Measurements from ENCODE around the gene GNB1L.

GNB1L gene

DNA sequence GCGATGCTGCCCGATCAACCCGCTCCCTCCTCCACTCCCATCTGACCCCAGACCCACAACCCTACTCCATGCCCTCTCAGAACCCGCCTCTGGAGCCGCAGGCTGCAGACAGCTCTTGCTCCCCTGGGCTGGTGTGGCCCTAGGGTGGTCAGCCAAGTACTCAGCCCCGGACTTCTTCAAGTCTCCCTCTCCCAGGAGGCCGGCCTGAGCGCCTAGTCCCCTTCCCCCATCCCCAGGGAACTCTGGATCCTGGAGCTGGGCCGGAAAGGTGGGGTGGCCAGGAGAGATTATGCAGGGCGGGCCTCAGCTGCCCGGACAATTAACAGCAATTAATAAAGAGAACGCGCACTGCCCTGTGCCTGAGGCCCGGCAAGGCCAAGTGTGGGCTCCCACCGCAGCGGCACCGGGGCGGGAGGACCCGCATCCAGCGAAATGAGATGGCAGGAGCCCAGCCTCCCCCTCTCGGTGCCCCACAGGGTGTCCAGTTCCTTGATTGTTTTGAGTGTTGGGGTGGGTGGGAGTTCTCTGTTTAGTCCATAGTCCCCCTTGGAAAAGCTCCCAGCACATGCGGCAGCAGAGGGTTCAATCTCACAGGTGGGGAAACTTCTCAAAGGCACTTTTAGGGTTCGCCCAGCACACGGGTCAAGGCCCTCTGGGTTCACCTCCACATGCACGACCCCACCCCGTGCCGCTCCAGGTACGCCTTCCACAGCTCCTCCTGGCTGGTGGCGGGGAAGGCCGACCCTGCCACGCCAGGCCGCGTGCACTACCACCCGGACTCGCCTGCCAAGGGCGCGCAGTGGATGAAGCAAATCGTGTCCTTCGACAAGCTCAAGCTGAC is 91.0 kb downstream of the GNB1L start:
- no peak for DNase-seq (ENCODE audit: low read depth in 2 of 2, low spot score in 1 of 2)

DNA sequence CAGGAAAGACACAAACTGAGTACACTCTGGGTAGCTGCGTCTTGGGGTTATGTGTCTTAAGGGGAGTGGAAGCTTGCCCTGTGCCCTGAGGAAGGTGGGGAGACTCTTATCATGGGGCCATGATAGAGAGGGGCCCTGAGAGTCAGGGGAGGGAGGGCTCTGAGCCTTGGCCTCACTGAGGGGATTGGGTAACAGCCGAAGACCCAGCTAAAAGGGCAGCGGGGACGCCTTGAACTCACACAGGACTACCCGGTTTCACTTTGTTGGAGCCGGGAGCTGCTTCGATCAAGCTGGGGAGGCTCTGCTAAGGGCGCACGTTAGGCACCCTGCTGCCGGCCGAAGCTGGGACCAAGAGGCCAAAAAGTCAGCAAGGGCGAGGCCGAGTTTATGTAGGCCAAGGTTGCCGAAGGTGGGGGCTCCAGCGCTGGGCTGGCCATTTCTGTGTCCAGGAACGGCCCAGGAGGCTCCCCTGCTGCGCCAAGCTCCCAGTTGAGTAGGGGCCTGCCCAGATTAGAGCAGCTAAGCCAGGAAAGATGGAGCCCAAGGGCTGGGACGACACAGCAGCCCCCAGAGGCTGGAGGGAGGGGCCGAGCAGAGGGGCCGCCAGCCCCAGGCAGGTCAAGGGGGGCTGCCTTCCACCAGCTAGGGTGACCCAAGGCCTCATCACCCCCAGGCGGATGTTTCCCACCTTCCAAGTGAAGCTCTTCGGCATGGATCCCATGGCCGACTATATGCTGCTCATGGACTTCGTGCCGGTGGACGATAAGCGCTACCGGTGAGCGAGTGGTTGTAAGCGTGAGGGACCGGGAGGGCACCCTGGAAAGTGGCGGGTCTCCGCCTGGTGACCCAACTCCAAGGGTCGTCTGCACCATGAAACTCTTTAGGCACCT is 91.9 kb downstream of the GNB1L start:
- DNase-seq (ENCODE audit: low read depth in 2 of 2, low spot score in 1 of 2) = no peak

GRCh38 chr22:19761725-19762567 is 92.7 kb downstream of the GNB1L start:
- no peak for DNase-seq (ENCODE audit: low read depth in 2 of 2, low spot score in 1 of 2)

DNA sequence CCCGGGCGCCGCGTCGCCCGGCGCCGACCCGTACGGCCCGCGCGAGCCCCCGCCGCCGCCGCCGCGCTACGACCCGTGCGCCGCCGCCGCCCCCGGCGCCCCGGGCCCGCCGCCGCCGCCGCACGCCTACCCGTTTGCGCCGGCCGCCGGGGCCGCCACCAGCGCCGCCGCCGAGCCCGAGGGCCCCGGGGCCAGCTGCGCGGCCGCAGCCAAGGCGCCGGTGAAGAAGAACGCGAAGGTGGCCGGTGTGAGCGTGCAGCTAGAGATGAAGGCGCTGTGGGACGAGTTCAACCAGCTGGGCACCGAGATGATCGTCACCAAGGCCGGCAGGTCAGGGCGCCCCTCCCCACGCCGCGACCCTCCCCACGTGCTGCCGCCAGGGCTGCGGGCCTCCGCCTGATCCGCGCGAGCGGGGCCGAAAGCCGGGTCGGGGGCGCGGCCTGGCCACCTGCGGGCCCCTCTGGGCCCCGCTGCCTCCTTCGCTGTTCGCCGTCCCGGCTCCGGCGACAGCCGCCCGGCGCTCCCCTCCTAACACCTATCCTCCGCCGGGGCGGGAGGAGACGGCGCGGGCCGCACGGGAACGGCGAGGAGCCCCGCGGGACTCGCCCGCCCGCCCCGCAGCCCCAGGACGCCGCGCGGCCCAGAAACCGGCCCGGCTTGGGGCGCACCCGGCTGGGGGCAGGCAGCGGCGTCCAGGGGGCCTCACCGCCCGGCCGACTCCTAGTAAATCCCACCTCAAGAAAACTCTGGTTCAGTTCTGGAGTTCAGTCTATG is 93.5 kb downstream of the GNB1L start:
- DNase-seq (ENCODE audit: low read depth in 2 of 2, low spot score in 1 of 2) = no peak

DNA sequence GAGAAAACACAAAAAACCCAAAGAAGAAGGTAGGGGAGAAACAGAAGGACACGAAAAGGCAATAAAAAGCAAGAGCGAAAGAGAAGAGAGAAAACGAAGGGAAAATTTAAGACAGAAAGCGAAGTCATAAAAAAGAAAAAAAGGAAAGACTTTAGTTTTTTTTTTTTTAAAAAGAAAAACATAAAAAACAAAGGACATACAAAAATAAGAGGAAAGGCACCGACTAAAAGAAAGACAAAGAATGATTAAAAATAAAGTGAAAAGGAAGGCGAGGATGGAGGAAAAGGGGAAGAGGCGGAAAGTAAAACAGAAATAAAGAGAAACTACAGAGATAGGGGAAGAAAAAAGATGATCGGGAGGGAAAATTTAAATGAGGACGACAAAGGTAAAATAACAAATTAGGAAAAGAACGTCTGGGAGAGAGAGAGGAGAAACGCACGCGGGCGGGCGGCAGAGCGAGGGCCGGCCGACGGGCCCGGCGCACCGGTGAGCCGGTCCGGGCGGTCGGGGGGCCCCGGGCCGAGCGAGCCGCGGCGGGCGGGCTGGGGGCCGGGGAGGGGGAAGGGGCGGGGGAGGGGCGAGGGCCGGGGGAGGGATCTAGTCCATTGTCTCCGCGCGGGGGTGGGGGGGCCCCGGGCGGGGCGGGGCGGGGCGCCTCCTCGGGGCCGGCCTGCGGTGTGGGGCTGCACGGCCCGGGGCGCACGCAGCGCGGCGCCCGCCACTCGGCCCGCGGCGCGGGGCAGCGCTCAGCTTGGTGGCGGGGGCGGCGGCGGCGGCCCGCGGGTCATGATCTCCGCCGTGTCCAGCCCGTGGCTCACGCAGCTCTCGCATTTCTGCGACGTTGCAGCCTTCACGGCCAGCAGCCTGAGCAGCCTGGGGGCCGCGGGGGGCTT is 94.4 kb downstream of the GNB1L start, which contains the start of gene TBX1:
Gene TBX1 (plus strand): TSS at position 721 of the 893 bp plus-strand sequence. CDS start 66 bp downstream, at position 787.
- DNase-seq (ENCODE audit: low read depth in 2 of 2, low spot score in 1 of 2) = no peak

GRCh38 chr22:19759427-19760057 is 95.1 kb downstream of the GNB1L start:
- no peak for DNase-seq (ENCODE audit: low read depth in 2 of 2, low spot score in 1 of 2)

DNA sequence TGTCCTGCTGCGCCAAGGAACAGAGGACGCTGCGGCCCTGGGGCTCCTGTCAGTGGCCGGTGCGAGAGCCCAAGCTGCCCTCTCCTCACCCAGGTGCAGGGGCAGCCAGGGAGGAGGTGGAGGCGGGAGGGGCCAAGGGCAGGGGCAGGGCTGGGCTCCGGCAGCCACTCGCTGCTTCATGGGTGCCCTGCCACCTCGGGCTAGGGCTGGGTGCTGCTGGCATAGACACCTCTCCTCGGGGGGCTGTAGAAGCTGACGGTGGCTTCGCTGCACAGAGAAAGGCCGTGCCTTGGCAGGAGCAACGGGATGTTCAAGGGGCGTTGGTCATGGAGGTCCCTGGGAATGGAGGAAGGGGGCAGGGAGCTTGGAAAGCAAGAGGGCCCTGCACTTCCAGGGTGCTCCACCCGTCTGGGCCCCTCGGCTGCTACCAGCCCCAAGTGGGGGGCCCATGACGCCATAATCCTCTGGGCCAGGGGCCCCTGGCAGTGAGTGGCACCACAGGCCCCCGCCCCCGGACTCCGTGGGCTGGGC is 95.7 kb downstream of the GNB1L start:
- DNase-seq (ENCODE audit: low read depth in 2 of 2, low spot score in 1 of 2) = no peak

DNA sequence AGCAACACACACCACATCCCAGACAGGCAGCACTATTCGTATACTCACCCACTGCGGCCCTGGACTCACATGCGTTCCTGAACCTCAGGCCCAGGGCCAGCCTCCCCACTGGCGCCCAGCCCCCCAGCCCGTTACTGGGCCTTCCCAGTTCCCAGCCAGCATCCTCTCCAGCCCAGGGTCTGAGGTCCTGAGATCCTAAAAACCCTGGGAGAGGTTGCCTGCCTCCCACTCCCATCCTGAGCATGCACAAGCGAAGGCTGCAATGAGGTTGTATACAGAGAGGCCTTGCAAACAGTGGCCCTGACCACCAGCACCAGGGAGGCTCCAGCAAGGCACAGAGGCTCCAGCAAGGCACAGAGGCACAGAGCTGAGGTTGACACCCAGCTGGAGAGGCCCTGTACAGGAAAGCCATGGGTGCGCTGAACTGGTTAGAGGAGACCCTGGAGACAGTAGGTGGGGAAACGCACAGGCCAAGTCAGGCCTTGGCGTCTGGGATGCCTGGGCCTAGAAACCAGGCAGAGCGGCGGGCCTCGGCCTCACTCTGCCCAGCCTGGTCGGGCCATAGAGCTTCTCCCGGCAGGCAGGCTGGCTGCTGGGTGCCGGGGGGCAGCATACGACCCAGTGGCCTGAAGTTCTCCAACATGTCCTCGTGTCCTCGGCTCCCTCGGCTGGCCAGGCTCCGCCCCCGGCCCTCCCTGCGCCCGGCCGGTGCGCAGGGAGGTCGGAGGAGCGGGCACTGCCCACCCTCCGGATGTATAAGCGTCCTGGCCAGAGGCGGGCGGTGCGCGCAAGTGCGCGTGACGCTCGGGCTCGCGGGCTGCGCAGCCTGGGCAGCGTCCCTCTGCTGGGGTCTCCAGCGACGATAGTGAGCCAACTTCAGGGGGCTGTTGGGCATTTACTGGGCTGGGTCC is 96.4 kb downstream of the GNB1L start:
- DNase-seq (ENCODE audit: low read depth in 2 of 2, low spot score in 1 of 2) = no peak

- DNase-seq (ENCODE audit: low read depth in 2 of 2, low spot score in 1 of 2) = no peak
Measured at GRCh38 chr22:19757140-19757984, 97.3 kb downstream of the GNB1L start.

GRCh38 chr22:19756288-19757128 is 98.2 kb downstream of the GNB1L start:
- peak; percentile 23 to 35 for DNase-seq (ENCODE audit: low read depth in 2 of 2, low spot score in 1 of 2)

GRCh38 chr22:19755722-19756287 is 98.9 kb downstream of the GNB1L start:
- no peak for DNase-seq (ENCODE audit: low read depth in 2 of 2, low spot score in 1 of 2)

DNA sequence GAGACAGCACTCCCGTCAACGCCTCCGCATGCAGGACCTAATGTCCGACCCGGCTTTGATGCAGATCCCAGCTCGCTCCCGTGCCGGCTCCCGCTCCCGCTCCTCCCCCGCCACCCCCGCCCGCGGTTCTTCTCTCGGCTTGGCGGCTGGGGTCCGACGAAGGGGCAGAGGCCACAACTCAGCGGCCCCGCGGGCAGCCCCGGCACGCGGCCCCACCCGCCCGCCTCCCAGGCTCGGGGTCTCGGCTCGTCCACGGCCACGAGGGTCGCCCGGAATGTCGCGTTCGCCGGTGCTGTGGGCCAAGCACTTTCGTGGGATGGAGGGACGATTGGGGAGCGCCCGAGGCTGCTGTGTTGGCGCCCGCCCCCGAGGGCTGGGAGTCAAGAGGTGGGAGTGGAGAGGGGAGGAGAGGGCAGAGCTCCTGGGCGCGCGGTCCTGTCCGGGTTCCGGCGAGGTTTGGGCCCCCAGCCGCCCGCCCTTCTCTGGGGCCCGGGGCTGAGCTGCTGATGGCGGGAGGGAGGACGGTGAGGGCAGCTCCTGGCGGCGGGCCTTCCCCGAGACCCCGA is 99.4 kb downstream of the GNB1L start:
- no peak for DNase-seq (ENCODE audit: low read depth in 2 of 2, low spot score in 1 of 2)

DNA sequence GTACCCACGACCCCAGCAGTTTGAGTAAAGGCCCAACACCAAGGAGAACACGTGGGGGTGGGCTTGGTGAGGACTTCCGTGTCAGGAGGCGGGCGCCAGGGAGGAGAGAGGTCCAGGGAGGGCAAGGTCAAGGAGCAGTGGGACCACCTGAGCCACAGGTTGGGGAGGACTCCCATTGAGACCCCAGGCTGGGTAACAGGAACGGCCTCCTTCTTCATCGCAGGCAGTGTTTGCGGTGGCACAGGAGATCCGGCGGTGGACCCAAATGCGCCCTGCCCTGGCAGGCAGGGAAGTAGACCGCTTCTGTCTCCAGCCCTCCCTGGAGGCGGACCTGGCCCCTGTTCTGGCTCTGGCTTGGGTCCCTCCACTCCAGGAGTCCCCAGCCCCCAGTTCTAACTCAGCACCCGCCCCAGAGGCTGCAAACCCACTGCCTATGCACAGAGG is 100.0 kb downstream of the GNB1L start:
- no peak for DNase-seq (ENCODE audit: low read depth in 2 of 2, low spot score in 1 of 2)

- DNase-seq (ENCODE audit: low read depth in 2 of 2, low spot score in 1 of 2) = no peak
Measured at GRCh38 chr22:19753996-19754700, 100.5 kb downstream of the GNB1L start.

Measured in stimulated activated CD8-positive, alpha-beta memory T cell treated with anti-CD3 and anti-CD28 coated beads, Interleukin-4, amount 100 ng/mL, for 4 hours (primary cell).